Stomach smooth muscle (tissue), 2 donors: Measurements from ENCODE around the gene NEIL1.
A peak's percentile ranks its signal among the peaks of the same experiment; 100 is the strongest.
"Not testable (repeated sequence)": the region's sequence is repeated elsewhere in the genome, so short reads cannot be mapped to it uniquely, and the experiment has no call there.

Experiments used
- H3K27ac ChIP-seq: one replicate; pipeline ENCODE4 v1.7.0; 2013; ENCODE audit warnings: mild to moderate bottlenecking, low read length, inconsistent platforms
- H3K27me3 ChIP-seq, 2 donors: one replicate each; pipeline ENCODE4 v1.7.0; 2013; ENCODE audit warnings: low read length in 2 of 2; ENCODE audit not compliant: insufficient read depth in 2 of 2, control insufficient read depth in 1 of 2
- H3K36me3 ChIP-seq, 2 donors: one replicate each; pipeline ENCODE4 v1.7.0; 2013; ENCODE audit warnings: low read length in 2 of 2; ENCODE audit not compliant: control insufficient read depth in 2 of 2, insufficient read depth in 2 of 2
- H3K4me1 ChIP-seq: one replicate; pipeline ENCODE4 v1.7.0; 2013; ENCODE audit warnings: low read length; ENCODE audit not compliant: control insufficient read depth, insufficient read depth
- H3K4me3 ChIP-seq, 2 donors: one replicate each; pipeline ENCODE4 v1.7.0; 2013; ENCODE audit warnings: low read length in 2 of 2
- H3K9ac ChIP-seq, 2 donors: one replicate each; pipeline ENCODE4 v1.7.0; 2013; ENCODE audit warnings: low read length in 2 of 2, mild to moderate bottlenecking in 1 of 2
- H3K9me3 ChIP-seq, 2 donors: one replicate each; pipeline ENCODE4 v1.7.0; 2013; ENCODE audit warnings: low read length in 2 of 2; ENCODE audit not compliant: control insufficient read depth in 2 of 2
- donor health status: healthy.
- donor health status: Pancreatic carcinoma.

NEIL1 gene

GRCh38 chr15:75366163-75366562 is 19.3 kb downstream of the NEIL1 start:
- peaks cover 15% of the 10 kb centered on the region for H3K4me1 ChIP-seq
- H3K36me3 ChIP-seq: peaks cover 24 to 46% of the 10 kb centered on the region in 2 donors
- no peaks in the 10 kb centered on the region for H3K27me3 ChIP-seq
- no peak overlapping the region for H3K4me3 ChIP-seq
- H3K27ac ChIP-seq: no peak overlapping the region
- no peak overlapping the region for H3K9ac ChIP-seq
- H3K9me3 ChIP-seq: no peaks in the 10 kb centered on the region

GRCh38 chr15:75367006-75367405 is 20.2 kb downstream of the NEIL1 start:
- no peaks in the 10 kb centered on the region for H3K27me3 ChIP-seq
- no peaks in the 10 kb centered on the region for H3K9me3 ChIP-seq
- H3K4me3 ChIP-seq: peak overlapping the region in 1 of 2 donors; percentile 90
- peaks cover 15% of the 10 kb centered on the region for H3K4me1 ChIP-seq
- peaks cover 29 to 51% of the 10 kb centered on the region in 2 donors for H3K36me3 ChIP-seq
- H3K9ac ChIP-seq: peak overlapping the region in 1 of 2 donors; percentile 98
- peak overlapping the region; percentile 95 for H3K27ac ChIP-seq

DNA sequence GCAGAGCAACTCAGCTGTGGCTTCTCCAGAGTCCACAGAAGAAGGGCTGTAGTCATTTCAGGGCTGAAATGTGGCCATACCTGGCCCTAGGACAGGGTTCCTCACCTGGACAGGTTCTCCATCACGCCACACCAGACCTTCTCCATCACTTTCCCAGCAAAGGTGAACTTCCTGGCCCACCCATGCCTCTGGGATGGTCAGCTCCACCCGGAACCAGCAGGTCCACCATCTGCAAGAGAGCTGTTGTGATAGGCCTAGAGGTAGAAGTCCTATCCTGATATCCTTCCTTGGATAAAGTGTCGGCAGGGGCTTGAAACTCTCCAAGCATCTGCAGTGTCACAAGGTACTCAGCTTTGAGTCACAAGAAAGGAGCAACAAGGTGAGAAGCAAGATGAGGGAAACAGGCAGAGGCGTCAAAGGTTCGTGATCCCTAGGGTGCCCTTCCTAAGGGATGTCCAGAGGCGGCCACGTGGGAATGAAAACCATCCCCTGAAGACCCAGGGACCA is 20.6 kb downstream of the NEIL1 start:
- Histone ChIP-seq H3K9ac (peak overlapping the region; percentile 96 to 98), H3K27ac (peak overlapping the region; percentile 95), H3K4me3 (peak overlapping the region; percentile 77 to 90), H3K4me1 (peaks cover 15% of the 10 kb centered on the region), H3K27me3 (no peaks in the 10 kb centered on the region), H3K9me3 (no peaks in the 10 kb centered on the region), H3K36me3 (peaks cover 29 to 47% of the 10 kb centered on the region in 2 donors)

DNA sequence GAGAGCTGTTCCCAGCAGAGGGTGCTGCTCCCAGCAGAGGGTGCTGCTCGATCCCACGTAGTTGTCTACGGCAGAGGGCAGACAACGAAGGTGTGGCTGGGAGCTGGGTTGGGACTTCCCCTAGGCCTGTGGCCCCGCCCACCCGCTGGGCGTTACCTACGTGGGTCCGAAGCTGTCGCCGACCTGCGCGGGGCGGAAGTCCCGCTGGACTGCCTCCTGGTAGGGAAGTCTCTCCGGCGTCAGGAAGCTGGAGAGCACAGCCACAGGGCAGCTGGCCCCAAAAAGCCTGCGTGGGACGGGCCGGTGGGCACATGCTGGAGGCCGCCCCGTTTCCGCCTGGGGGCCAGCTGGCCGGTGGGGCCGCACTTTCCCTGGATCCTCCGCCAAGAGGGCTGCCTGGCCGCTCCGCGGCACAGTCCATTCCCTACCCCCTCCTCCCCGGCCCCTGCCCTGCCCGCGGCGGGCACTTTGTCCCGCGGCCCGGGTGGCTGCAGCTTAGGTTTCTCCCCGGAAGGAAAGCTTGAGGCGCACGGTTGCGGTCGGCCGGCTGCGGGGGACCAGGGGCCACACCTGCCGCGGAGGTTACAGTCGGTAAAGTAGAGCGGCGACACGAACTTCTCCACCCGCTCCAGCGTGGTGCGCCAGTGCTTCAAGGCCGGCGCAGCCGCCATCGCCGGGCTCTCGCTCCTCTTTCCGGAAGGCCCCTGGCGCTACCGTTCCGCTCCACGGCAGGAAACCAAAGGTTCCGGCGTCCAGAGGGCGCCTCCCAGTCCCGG is 21.3 kb downstream of the NEIL1 start, which contains the start of gene MAN2C1:
Gene MAN2C1 (minus strand): TSS at position 695 of the 776 bp plus-strand sequence. CDS start 24 bp downstream, at position 671.
- Histone ChIP-seq H3K4me3 (peak within 1 kb of the TSS; percentile 77 to 90), H3K36me3 (peaks cover 29 to 46% of the 10 kb centered on the region in 2 donors)

GRCh38 chr15:75368689-75369239 is 21.9 kb downstream of the NEIL1 start:
- H3K4me3 ChIP-seq: peak overlapping the region; percentile 77 to 90
- H3K9me3 ChIP-seq: no peaks in the 10 kb centered on the region
- H3K27ac ChIP-seq: peak overlapping the region; percentile 95
- peaks cover 31 to 49% of the 10 kb centered on the region in 2 donors for H3K36me3 ChIP-seq
- peaks cover 15% of the 10 kb centered on the region for H3K4me1 ChIP-seq
- no peaks in the 10 kb centered on the region for H3K27me3 ChIP-seq
- peak overlapping the region; percentile 96 to 98 for H3K9ac ChIP-seq

More for the DNA sequence above, 21.3 kb downstream of the NEIL1 start, which contains the start of gene MAN2C1:
- H3K9ac ChIP-seq: peak within 1 kb of the TSS; percentile 96 to 98
- no peaks in the 10 kb centered on the region for H3K9me3 ChIP-seq
- peaks cover 15% of the 10 kb centered on the region for H3K4me1 ChIP-seq
- peak within 1 kb of the TSS; percentile 95 for H3K27ac ChIP-seq
- H3K27me3 ChIP-seq: no peaks in the 10 kb centered on the region

- Histone ChIP-seq H3K36me3 (peaks cover 29 to 46% of the 10 kb centered on the region in 2 donors), H3K27ac (no peak overlapping the region), H3K4me3 (no peak overlapping the region), H3K27me3 (no peaks in the 10 kb centered on the region), H3K4me1 (peaks cover 15% of the 10 kb centered on the region), H3K9ac (no peak overlapping the region), H3K9me3 (no peaks in the 10 kb centered on the region)
Measured at GRCh38 chr15:75369897-75370581, 23.2 kb downstream of the NEIL1 start.

GRCh38 chr15:75371486-75371885 is 24.6 kb downstream of the NEIL1 start:
- Histone ChIP-seq H3K9ac (no peak overlapping the region), H3K27ac (no peak overlapping the region), H3K36me3 (peaks cover 36 to 46% of the 10 kb centered on the region in 2 donors), H3K4me3 (no peak overlapping the region), H3K27me3 (no peaks in the 10 kb centered on the region), H3K9me3 (no peaks in the 10 kb centered on the region), H3K4me1 (peaks cover 15% of the 10 kb centered on the region)

GRCh38 chr15:75371901-75372688 is 25.3 kb downstream of the NEIL1 start:
- Histone ChIP-seq H3K4me1 (peaks cover 15% of the 10 kb centered on the region), H3K9ac (no peak overlapping the region), H3K27me3 (no peaks in the 10 kb centered on the region), H3K9me3 (no peaks in the 10 kb centered on the region), H3K4me3 (no peak overlapping the region), H3K36me3 (peaks cover 39 to 43% of the 10 kb centered on the region in 2 donors), H3K27ac (no peak overlapping the region)

GRCh38 chr15:75380773-75381172 is 33.9 kb downstream of the NEIL1 start:
- no peaks in the 10 kb centered on the region for H3K9me3 ChIP-seq
- no peak overlapping the region for H3K27ac ChIP-seq
- H3K27me3 ChIP-seq: no peaks in the 10 kb centered on the region
- H3K4me1 ChIP-seq: no peaks in the 10 kb centered on the region
- H3K9ac ChIP-seq: no peak overlapping the region
- peaks cover 30 to 35% of the 10 kb centered on the region in 2 donors for H3K36me3 ChIP-seq
- H3K4me3 ChIP-seq: no peak overlapping the region

DNA sequence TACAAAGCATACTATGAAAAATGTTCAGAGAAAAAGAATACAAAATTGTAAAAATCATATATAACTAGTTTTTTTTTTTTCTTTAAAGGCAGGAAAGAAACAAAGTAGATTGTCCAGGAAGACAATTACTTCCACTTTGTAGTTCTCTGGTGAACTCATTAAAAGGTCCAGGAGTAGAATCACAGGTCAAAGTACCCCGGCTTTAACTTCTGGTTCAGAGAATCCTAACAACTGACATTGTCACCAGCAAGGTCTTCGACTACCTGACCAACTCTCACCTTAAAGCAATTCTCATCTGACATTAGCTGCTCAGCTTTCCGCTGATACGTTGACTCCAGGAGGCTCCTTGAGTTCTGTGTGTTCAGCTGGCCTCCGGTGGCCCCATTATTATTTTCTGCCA is 37.1 kb downstream of the NEIL1 start:
- peaks cover 47 to 50% of the 10 kb centered on the region in 2 donors for H3K36me3 ChIP-seq
- not testable (repeated sequence) for H3K4me1 ChIP-seq, H3K9me3 ChIP-seq, H3K4me3 ChIP-seq, H3K9ac ChIP-seq, H3K27ac ChIP-seq, H3K27me3 ChIP-seq
